T-helper 1 cell treated with Interleukin-12 subunit alpha and Interleukin-12 subunit beta and Interleukin-4 antibody, amounts not matched to agents 30 ng/mL and 1 ng/mL, for 36 hours (primary cell): Measurements from ENCODE around the gene TTPAL. TPM values are rescaled to one million over a fixed set of nuclear protein-coding genes. Genes with fewer than 3 reads are reported as not detected.
"Not testable (repeated sequence)": the region's sequence is repeated elsewhere in the genome, so short reads cannot be mapped to it uniquely, and the experiment has no call there.

Experiments
- intact Hi-C: fragments of 100-400 bp; cut with micrococcal nuclease; formaldehyde crosslinking; loops from one replicate; pipeline ENCODE4 v1.15.1; 2024
- total RNA-seq: library from RNA; stranded (reverse); gene quantifications from 2 replicates; pipeline ENCODE4 v1.2.3, GENCODE V29; 2022

TTPAL gene
- total RNA-seq, 1 donor from 2014 or later: 29.2 TPM

DNA sequence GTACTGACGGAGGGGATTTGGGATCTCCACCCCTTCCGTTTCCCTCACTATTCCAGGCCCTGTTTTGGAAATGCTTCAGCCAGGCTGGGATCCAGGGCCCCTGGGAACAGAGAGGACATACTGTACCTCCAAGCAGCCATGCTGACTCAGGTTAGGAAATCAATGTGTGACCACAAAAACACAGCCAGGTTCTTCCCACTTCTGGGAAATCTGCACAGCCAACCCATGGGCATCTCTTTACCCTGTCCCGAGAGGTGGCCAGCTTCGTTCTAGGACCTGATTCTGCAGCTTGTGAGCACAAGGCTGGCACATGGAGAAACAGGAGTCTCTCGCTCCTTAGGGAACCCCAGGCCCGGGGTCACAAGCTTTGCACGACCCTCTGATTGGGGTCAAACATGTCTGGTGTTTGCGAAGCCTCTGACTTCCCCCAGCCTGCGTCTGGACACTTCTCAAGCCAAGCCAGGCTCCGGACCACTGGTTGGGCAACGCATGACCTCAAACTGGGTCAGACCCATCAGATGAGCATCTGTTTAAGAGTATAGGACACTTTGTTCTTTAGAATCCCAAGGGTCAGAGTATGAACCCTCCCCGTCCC is 8.3 kb upstream of the TTPAL start:
- intact Hi-C loops: no loop called here

DNA sequence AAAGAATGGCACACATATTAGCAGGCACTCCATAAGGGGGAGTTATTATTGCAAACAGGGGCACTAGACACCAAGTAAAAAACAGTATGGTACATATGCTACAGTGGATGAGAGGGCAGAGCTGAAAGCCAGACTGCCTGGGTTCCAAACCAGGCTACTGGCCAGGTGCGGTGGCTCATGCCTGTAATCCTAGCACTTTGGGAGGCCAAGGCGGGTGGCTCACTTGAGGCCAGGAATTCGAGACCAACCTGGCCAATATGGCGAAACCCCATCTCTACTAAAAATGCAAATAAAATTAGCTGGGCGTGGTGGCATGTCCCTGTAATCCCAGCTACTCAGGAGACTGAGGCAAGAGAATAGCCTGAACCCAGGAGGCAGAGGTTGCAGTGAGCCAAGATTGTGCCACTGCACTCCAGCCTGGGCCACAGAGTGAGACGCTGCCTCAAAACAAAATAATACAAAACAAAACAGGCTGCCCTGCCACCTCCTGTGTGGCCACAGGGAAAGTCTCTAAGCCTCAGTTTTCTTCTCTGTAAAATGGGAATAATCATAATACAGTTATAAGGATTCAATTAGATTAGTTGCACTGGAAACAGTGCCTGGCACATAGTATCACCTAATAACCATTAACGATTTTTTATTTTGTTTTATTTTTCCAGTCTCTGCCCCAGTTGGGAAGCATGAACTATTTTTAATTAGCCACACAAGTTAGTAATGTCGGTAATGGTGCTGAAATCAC is 7.5 kb upstream of the TTPAL start:
- intact Hi-C loops: no loop called here

DNA sequence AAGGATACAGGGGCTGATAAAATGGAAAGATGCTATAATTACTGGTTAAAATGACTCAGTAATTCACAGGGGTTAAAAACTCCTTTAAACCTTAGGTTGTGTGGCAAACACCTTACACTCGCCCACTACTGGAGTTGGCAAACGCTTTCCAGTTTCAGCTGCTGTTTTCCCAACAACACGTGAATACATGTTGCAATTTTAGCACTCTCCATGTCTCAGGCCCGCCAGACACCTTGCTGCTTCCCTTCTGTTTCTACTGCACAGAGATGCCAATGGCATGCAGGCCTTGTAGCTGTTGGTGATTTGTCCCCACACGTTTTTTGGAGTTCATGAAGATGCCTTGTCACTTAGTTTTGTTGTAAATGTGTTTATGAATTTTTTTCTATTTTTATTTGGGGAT is 5.3 kb upstream of the TTPAL start:
- intact Hi-C loops: no loop called here

DNA sequence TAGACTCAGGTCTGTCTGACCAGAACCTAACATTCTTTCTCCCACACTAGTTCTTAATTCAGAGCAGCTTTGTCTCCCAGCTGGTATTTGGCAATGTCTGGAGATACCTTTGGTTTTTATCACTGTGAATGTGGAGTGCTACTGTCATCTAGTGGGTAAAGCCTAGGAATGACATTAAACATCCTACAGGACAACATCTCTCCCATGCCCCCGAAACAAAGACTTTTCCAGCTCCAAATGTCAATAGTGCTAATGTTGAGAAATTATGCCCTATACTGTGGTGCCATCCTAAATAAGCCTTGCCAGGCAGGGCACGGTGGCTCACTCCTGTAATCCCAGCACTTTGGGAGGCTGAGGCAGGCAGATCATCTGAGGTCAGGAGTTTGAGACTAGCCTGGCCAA is 4.2 kb upstream of the TTPAL start:
- intact Hi-C loops: no loop called here

DNA sequence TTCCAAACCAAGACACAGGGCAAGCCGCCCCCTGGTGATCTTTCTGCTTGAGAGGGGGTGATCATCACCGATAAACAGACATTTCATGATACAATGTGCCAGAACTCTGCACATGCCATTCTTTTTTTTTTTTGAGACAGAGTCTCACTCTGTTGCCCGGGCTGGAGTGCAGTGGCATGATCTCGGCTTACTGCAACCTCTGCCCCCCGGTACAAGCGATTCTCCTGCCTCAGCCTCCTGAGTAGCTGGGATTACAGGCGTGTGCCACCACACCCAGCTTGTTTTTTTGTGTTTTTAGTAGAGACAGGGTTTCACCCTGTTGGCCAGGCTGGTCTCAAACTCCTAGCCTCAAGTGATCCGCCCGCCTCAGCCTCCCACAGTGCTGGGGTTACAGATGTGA is 3.4 kb upstream of the TTPAL start:
- intact Hi-C loops: not testable (repeated sequence)

DNA sequence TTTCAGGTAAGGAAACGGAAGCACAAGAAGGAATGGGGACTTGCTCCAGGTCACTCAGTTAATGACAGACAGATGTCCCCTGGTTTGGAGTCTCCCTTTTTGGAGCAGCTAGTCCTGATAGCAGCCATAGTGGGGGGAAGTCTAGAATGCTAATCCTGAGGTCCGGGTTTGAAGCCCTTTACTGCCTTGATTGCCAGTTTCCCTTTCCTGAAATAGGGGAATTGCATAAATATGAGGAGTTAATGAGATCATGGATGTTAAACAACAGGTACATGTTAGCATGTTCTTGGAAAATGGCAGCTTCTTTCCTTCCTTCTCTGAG is 341 bp upstream of the TTPAL start:
- intact Hi-C loops: loop anchor here (1.0 to 5.0 kb wide), 10 partner anchors 15 to 1018 kb away; partner anchors contain the start of genes ADA, FITM2, OSER1 and SERINC3

DNA sequence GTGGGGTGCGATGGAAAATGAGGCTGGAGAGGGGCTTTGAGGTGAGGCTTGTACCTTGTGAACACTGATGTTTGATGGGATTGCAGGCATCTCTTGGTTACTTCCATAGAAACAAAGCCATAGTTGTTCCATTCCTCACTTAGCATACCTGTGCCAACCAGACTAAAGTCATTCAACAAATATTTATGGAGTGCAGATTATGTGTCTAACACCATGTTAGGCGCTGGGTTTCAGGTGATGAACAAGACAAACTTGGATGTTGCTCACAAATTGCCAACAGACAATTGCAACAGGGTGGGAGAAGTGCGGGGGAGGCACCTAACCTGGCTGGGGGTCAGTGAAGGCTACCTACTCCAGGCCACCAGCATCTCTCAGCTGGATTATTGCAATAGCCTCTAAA is 1.5 kb downstream of the TTPAL start:
- intact Hi-C loops: loop anchor here (2.0 to 5.0 kb wide), 4 partner anchors 175 to 1020 kb away; partner anchors contain the start of genes ADA and SRSF6

DNA sequence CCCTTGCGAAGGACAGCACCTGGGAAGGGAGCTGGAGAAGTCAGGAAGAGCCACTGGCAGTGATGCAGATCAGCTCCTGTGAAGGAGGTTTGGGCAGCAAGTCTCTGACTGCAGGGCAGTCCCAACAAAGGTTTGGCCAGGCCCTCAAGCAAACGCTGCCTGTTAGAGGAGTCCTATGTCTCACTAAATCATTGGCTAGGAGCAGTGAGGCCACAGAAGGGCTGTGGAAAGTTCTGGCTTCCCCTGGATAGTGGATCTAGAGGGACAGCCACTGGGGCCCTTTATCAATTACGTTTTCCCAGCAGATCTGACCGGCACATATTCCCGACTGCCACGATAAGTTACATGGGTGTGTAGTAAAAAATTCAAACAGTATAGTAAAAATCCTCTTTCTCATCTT is 2.5 kb downstream of the TTPAL start:
- intact Hi-C loops: loop anchor here (5.0 kb wide), 3 partner anchors 174 to 1021 kb away; partner anchors contain the start of genes ADA and SRSF6

DNA sequence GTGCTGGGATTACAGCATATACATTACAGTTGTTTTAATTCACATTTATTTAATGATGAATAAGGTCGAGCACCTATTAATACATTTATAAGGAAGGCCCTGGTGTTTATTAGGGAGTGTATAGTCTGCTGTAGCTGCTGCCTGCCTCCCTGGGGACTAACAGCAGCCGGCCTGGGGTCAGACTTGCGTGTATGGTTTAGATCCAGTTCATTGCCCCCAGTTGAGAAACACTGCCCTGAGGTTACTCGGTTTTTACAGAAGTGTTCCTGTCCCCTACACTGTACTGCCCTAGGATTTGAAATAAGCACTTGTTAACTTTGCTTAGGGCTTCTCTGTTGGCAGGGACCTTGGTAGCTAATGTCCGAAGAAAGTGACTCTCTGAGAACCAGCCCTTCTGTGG is 4.0 kb downstream of the TTPAL start:
- intact Hi-C loops: loop anchor here (5.0 kb wide), 3 partner anchors 173 to 1022 kb away; partner anchors contain the start of genes ADA and SRSF6

DNA sequence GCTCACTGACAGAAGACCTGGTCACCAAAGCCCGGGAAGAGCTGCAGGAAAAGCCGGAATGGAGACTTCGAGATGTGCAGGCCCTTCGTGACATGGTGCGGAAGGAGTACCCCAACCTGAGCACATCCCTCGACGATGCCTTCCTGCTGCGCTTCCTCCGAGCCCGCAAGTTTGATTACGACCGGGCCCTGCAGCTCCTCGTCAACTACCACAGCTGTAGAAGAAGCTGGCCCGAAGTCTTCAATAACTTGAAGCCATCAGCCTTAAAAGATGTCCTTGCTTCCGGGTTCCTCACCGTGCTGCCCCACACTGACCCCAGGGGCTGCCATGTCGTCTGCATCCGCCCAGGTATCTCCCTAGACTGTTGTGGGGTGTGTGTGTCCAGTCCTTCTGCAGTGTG is 4.4 kb downstream of the TTPAL start:
- intact Hi-C loops: no loop called here

DNA sequence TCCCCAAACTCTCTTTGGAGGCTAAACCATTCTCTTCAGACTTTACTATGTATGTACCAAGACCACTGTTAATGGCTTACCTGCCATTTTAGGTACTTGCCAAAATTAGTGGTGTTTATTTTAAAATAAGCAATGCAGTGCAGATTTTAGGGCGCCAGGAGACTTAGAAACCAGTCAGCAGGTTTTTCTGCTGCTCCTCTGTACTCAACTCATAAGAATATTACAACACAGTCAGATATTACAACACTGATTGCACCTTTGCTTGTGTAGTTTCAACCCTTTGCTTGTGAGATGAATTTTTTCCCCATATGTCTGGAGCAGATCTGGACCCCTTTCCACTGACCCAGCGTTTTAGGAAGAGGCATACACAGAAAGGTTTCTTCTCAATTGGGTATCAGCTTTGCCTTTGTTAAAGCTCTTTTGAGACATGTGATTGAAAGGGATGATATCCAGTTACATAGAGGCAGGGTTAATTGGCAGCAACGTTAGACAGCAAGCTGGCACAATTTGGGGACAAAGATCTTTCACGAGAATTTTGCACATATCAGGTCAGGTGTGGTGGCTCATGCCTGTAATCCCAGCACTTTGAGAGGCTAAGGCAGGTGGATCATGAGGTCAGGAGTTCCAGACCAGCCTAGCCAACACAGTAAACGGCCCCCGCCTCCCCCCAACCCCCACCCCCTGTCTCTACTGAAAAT is 6.2 kb downstream of the TTPAL start:
- intact Hi-C loops: no loop called here

DNA sequence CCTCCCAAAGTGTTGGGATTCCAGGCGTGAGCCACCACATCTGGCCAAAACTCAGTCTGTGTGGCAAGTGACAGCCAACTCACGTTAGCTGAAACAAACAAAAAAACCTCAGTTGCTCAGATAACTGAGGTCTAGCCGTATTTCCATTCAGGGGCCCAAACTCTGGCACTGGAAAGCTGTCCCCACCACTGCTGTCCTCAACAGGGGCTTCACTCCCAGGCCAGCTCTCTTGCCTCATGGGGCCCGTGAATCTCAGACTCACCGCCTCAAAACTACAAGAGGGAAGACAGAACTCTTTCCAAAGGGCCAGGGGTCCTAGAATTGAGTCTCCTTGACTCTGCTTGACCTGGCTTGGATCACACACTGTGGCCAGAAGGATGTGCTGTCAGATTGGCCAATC is 7.4 kb downstream of the TTPAL start:
- intact Hi-C loops: no loop called here

DNA sequence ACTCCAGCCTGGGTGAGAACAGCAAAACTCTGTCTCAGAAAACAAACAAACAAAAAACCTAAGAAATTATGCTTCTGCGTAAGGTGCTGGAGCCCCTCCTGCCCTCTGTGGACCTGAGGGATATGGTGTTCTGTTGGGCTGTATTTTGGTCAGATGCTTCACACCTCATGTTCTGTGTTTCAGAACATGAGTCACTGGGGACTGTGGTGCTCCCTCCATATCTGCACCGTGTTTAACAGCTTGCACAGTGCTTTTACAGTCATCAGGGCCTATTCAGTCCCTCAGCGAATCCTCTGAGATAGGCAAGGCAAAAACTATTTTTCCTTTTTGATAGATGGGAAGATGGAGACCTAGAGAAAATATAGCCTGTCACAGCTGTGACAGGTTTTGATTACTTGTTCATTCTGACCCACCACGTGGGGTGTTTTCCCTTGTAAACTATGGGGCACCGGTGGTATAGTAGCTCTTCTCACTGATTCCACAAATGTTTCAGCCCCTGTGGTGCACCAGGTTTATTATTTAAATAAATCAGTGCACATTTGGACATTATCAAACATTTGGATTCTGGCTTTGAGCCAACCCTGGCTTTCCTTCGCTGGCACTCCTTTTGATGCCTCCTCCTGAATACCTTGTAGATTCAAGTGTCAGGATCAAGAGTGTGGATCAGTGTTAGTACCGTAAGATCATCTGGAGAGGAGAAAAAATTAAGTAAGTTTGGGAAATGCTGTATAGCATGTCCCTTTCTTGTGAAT is 9.6 kb downstream of the TTPAL start:
- intact Hi-C loops: no loop called here

DNA sequence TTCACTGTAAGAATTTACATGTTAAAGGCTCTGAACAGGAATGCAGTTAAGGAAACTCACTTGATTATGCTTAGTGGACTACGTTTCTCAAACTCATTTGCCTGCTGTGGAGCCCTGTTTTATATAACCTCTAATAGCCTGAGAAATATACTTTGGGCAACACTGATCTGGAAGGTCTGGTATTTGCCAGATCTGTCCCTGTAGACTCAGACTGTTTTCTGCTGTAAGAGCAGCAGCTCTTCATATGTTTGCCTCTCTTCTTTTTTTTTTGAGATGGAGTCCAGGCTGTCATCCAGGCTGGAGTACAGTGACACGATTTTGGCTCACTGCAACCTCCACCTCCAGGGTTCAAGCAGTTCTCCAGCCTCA is 10.1 kb downstream of the TTPAL start:
- intact Hi-C loops: no loop called here

DNA sequence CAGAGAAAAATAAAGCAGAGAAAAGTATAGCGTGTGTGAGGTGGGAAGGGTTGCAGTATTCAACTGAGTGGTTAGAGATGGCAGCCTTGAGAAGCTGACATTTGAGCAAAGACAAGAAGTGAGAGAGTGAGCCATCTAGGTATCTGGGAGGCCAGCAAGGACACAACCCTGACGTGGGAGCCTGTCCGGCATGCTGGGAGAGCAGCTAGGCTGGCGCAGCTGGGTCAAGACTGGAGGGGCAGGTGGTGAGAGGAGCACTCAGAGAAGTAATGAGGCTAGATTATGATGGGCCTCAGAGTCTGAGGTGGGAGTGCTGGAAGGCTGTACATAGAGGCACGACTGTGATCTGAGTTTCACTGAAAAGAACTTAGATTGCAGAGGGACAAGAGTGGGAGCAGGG is 12.9 kb downstream of the TTPAL start:
- intact Hi-C loops: no loop called here

DNA sequence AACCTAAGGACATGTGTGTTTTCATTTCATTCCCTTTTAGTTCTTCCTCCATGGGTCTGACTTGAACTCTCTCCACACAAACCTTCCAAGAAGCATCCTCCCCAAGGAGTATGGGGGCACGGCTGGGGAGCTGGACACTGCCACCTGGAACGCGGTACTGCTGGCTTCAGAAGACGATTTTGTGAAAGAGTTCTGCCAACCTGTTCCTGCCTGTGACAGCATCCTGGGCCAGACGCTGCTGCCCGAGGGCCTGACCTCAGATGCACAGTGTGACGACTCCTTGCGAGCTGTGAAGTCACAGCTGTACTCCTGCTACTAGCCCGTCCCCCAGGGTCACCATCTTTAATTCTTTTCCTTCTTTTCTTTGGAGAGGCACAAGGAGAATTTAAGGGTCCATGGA is 13.5 kb downstream of the TTPAL start:
- intact Hi-C loops: no loop called here

DNA sequence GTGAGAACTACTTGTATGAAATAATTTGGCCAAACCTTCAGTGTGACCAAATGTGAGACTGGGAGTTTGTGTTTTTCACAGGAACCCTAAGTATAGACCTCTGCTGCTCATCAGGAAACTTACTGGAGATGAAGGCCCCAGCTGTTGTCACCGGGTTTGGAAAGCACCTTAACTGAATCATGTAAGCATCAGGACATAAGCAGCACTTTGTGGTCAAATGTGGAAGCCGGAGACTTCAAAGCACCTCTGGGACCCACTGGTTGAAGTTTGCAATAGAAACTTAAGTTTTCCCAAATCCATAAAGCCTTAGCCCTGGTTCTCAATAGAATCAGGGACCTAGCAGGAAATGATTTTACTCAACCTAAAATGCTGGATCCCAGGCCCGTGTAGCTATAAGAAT is 14.3 kb downstream of the TTPAL start:
- intact Hi-C loops: loop anchor here (1.0 to 2.0 kb wide), 2 partner anchors 15 to 32 kb away; partner anchors contain the start of genes SERINC3 and TTPAL

DNA sequence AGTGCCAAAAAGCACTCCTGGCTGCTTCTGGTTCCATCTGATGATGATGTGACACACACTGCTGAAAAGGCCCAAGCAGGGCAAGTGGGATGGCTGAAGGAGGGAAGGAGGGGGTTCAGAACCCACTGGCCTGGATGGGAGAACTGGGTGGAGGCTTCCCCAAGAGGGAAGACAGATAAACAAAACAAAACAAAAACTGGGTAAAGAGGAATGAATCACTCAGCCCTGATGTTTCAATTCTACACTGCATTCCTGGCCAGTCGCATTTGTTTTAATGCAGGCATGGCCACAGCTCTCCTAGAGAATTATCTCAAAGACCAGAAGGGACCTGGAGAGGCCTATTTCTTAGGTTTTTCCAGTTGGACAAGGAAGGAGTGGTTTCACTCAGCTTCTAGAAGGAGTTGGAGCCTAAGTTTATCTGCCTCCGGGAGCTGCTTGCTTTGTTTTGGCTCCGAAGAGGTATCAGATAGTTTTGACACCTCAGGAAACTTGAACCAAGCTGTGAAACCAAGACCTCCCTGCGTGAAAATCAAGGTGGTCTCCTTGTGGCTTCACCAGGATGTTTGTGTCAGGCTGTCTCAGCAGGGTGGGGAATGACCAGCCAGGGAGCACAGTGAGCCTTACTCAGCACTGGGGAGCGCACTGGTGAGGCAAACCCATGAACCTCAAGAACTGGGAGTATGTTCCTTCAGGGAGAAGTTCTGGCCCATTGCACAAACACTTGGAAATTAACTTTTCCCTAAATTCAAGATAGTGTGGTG is 16.1 kb downstream of the TTPAL start:
- intact Hi-C loops: loop anchor here (2.0 kb wide), 1 partner anchor 17 kb away; the partner anchor contains the start of gene TTPAL

DNA sequence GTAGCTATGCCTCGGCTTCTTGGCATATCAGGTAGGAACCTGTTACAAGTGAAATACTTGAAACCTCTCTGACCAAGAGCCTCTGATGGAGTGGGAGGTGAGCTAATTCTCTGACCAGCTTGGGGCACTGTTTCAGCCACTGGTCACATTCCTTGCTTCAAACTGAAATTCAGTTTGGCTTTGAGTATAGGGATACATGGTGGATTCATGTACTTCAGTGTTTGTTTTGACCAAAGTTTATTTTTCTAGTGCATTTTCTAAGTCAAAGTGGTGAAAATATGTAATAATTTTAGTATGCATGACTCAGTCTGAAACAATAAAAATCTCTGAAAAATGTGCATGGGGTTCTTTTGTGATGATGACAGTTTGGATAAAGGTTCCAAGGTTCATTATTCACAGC is 18.6 kb downstream of the TTPAL start:
- intact Hi-C loops: no loop called here

DNA sequence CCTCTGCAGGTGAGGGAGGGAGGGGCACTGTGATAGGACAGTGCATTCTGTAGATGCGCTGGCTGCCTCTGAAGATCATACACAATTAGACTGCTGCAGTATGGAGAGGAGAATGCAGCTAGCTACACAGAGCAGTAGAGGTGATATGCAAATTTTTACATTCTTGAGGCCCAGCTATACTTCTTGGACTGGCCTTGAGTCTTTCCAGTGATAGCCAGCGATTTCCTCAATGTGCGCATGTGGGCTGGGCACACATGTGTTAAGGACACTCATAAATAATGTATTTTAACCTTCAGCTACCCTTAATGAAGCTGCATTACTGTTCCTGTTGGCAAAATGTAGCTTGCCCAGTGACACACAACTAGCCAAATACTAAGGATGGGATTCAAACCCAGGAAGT is 19.0 kb downstream of the TTPAL start:
- intact Hi-C loops: no loop called here

DNA sequence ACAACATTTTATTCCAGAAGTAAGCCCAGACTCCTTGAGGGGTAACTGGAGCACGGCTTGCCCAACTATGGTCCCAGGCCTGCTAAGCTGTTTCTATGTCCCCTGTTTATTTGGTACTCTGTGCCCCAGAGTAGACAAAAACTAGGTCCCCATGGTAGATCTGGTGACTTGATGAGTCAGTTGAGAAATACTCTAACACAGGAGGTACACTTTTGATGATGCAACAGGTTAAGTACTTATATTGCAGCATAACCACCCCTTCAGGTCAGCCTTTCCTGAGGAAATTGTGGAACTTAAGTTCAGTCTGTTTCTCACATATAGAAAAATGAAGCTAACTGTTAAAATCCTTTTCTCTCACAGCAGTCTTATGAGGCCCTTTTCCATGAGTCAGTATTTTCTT is 19.6 kb downstream of the TTPAL start:
- intact Hi-C loops: no loop called here
